HL-60 (cell line): ENCODE results near the gene PLEKHA8.

Experiments
- DNase-seq, 2 experiments: peaks; one replicate each; pipeline ENCODE4 v3.0.0-alpha.2; 2010 to 2020; ENCODE audit warnings: low read depth in 1 of 2, low spot score in 1 of 2
- H3K27ac ChIP-seq: fragments of 250-450 bp; sonication (Bioruptor Pico); replicated peaks from 2 replicates; pipeline ENCODE4 v1.5.1; 2020; ENCODE audit warnings: mild to moderate bottlenecking, moderate library complexity
- H3K27me3 ChIP-seq: fragments of 250-450 bp; sonication (Bioruptor Pico); 2 replicates; pipeline ENCODE4 v1.5.1; 2021; ENCODE audit warnings: mild to moderate bottlenecking, moderate library complexity; ENCODE audit not compliant: insufficient read depth, poor library complexity, severe bottlenecking
- H3K4me3 ChIP-seq: replicated peaks from 2 replicates; pipeline ENCODE4 v1.5.1; 2011; ENCODE audit warnings: mild to moderate bottlenecking, control low read depth, low read length; ENCODE audit not compliant: insufficient read depth
- GABPA ChIP-seq: IDR thresholded peaks from 2 replicates; pipeline ENCODE4 v1.6.1; 2012; ENCODE audit warnings: low read depth
- POLR2AphosphoS5 ChIP-seq: IDR thresholded peaks from 2 replicates; pipeline ENCODE4 v1.6.1; 2012; ENCODE audit warnings: low read depth
- SPI1 ChIP-seq: IDR thresholded peaks from 2 replicates; pipeline ENCODE4 v1.6.1; 2012; ENCODE audit warnings: low read depth, mild to moderate bottlenecking, borderline replicate concordance
- TF ChIP-seq, protein P1 (sequence below): IDR thresholded peaks from one replicate; pipeline ENCODE4 v1.5.1; 2011; ENCODE audit warnings: low read length, control low read depth, inconsistent platforms; ENCODE audit not compliant: insufficient read depth
- TF ChIP-seq, protein P2 (sequence below): IDR thresholded peaks from 2 replicates; pipeline ENCODE4 v1.6.1; 2012; ENCODE audit warnings: low read depth; ENCODE audit not compliant: insufficient replicate concordance

Gene PLEKHA8

DNA sequence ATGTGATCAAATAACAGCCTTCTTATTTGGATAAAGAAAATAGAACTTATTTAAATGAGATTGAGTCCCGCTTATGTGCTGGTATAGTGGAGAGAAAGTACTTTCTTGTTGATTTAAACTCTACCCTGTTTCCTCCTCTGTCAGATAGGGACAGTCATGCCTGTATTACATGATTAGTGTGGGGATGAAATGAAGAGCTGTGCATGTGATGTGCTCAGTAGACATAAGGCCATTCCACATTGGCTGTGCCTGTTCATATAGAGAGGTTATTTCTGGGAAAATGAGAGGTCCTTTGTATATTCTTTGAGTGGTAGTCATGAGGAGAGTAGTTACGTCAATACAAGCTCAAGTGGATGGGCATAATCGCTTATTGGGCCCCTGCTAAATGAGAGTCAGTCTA lies 112.2 kb downstream of the PLEKHA8 start:
- DNase-seq, result no peak
- no peak overlapping the region for H3K27ac ChIP-seq
- H3K4me3 ChIP-seq, result no peak overlapping the region
- no peaks in the 10 kb centered on the region for H3K27me3 ChIP-seq
- TF ChIP-seq, protein P1, sequence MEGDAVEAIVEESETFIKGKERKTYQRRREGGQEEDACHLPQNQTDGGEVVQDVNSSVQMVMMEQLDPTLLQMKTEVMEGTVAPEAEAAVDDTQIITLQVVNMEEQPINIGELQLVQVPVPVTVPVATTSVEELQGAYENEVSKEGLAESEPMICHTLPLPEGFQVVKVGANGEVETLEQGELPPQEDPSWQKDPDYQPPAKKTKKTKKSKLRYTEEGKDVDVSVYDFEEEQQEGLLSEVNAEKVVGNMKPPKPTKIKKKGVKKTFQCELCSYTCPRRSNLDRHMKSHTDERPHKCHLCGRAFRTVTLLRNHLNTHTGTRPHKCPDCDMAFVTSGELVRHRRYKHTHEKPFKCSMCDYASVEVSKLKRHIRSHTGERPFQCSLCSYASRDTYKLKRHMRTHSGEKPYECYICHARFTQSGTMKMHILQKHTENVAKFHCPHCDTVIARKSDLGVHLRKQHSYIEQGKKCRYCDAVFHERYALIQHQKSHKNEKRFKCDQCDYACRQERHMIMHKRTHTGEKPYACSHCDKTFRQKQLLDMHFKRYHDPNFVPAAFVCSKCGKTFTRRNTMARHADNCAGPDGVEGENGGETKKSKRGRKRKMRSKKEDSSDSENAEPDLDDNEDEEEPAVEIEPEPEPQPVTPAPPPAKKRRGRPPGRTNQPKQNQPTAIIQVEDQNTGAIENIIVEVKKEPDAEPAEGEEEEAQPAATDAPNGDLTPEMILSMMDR, result no peak
- no peak for TF ChIP-seq POLR2AphosphoS5
- TF ChIP-seq SPI1, result no peak
- TF ChIP-seq GABPA, result no peak
- TF ChIP-seq, protein P2, sequence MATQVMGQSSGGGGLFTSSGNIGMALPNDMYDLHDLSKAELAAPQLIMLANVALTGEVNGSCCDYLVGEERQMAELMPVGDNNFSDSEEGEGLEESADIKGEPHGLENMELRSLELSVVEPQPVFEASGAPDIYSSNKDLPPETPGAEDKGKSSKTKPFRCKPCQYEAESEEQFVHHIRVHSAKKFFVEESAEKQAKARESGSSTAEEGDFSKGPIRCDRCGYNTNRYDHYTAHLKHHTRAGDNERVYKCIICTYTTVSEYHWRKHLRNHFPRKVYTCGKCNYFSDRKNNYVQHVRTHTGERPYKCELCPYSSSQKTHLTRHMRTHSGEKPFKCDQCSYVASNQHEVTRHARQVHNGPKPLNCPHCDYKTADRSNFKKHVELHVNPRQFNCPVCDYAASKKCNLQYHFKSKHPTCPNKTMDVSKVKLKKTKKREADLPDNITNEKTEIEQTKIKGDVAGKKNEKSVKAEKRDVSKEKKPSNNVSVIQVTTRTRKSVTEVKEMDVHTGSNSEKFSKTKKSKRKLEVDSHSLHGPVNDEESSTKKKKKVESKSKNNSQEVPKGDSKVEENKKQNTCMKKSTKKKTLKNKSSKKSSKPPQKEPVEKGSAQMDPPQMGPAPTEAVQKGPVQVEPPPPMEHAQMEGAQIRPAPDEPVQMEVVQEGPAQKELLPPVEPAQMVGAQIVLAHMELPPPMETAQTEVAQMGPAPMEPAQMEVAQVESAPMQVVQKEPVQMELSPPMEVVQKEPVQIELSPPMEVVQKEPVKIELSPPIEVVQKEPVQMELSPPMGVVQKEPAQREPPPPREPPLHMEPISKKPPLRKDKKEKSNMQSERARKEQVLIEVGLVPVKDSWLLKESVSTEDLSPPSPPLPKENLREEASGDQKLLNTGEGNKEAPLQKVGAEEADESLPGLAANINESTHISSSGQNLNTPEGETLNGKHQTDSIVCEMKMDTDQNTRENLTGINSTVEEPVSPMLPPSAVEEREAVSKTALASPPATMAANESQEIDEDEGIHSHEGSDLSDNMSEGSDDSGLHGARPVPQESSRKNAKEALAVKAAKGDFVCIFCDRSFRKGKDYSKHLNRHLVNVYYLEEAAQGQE, result no peak

DNA sequence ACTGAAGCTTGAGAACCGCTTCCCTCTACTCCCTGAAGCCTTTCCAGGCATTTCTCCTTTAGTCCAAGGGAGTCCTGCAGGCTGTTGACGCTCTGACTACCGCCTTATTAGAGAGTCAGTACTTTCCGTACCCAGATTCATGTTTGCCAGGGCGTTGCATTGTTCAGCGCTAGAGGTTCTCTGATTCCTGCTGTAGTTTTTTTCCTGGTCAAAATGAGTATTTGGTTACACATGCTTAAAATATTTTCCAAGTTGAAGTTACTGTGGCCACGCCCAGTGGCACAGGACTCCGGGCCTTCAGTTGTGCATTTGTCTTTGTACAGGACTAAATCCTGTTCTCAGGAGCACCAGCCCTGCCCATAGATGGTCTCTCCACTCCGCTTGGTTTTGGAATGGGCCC lies 114.5 kb downstream of the PLEKHA8 start:
- Histone ChIP-seq H3K27ac (no peak overlapping the region), H3K27me3 (no peaks in the 10 kb centered on the region), H3K4me3 (no peak overlapping the region)
- TF ChIP-seq, protein P2, result no peak
- TF ChIP-seq, protein P1, result no peak
- TF ChIP-seq GABPA (no peak), SPI1 (no peak), POLR2AphosphoS5 (no peak)
- no peak for DNase-seq

DNA sequence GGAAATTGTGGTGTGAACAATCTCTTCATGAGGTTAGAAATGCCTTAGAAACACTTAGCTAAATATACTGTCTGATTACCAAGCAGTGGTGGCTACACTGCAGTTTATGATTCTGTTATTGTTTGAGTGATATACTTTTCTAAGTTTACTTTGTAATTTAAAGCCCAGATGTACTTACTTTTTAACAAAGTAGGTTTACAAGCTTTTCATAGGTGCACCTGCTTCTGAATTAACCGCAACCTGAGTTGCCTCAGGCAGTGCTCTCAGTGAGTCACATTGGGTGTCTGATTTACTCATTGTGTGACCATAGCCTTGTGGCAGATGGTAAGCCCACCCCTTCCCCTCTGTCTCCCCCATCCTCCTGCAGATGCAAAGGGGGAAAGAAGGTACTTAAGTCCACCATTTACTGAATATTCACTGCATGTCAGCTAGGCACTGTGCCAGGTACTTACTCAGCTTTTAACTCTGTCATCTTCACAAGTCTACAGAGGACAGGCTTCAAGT lies 115.6 kb downstream of the PLEKHA8 start:
- no peak overlapping the region for H3K4me3 ChIP-seq
- H3K27ac ChIP-seq, result 0 out of 2 replicates have a peak overlapping the region, but pooled peaks have one; percentile 4
- DNase-seq, result no peak
- TF ChIP-seq SPI1 (no peak), GABPA (no peak), POLR2AphosphoS5 (no peak)
- TF ChIP-seq, protein P1, result no peak
- TF ChIP-seq, protein P2, result no peak
- no peaks in the 10 kb centered on the region for H3K27me3 ChIP-seq
